HepG2 (cell line): Measurements from ENCODE around the gene ZBTB7C.

Experiments
- CREB1 ChIP-seq, 2 experiments: fragments of 450-650 bp in 1 of 2; IDR thresholded peaks; 2 replicates each; pipeline ENCODE4 v1.6.1; 2016 to 2017; ENCODE audit warnings: control low read depth in 1 of 2, mild to moderate bottlenecking in 1 of 2, missing compliant biosample characterization in 1 of 2, missing genetic modification characterization in 1 of 2
- POLR2A ChIP-seq, 2 experiments: IDR thresholded peaks; 2 replicates each; pipeline ENCODE4 v1.6.1; 2011; ENCODE audit warnings: low read depth in 2 of 2, low read length in 2 of 2, mild to moderate bottlenecking in 1 of 2, moderate library complexity in 1 of 2; ENCODE audit not compliant: insufficient read depth in 1 of 2
- RARG ChIP-seq: sonication (generic); formaldehyde crosslinking; IDR thresholded peaks from 2 replicates; pipeline ENCODE4 v1.4.0; 2020; ENCODE audit warnings: low read depth, mild to moderate bottlenecking, missing genetic modification reagents
- ZNF101 ChIP-seq: sonication (generic); formaldehyde crosslinking; IDR thresholded peaks from 2 replicates; pipeline ENCODE4 v1.4.0; 2020; ENCODE audit warnings: mild to moderate bottlenecking, low read depth, missing genetic modification reagents, borderline replicate concordance
- TF ChIP-seq, protein P1 (sequence below), 2 experiments: sonication (generic) in 1 of 2; formaldehyde crosslinking in 1 of 2; IDR thresholded peaks; 2 replicates each; pipeline versions ENCODE4 v1.4.0 to v1.6.1; 2018 to 2020; ENCODE audit warnings: missing genetic modification reagents in 2 of 2, borderline replicate concordance in 1 of 2, low read depth in 1 of 2, mild to moderate bottlenecking in 1 of 2, missing biosample characterization in 1 of 2
- TF ChIP-seq, protein P2 (sequence below): IDR thresholded peaks from 2 replicates; pipeline ENCODE4 v1.6.1; 2012; ENCODE audit warnings: inconsistent platforms

DNA sequence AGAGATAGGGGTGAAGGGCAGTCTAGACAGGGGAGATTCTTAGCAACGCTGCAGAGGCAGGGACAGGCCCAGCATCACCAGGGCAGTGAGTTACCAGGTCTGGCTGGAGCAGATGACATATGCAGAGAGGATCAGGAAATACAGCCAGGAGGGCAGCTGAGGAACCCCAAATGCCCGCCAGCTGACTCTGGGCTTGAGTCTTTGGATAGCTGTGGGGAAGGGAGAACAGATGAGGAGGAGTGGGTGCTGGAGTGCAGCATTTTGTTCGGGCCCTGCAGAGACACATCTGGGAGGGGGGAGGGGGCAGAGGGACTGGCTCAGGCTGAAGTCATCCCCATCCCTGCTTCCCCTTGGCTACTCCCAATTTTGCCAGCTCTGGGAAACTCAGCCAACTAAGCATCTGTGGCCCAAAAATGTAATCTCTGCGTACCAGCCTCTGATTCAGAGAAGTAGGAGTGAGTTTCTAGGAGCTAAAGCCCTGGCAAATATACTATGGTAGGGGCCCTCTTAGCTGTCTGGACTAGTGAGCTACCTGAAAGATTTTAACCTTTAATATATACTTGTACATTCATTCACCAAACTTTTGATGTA is 214.5 kb downstream of the ZBTB7C start:
- TF ChIP-seq ZNF101 (CRISPR knock-in tag), result no peak
- TF ChIP-seq RARG (CRISPR knock-in tag), result no peak
- no peak for TF ChIP-seq CREB1 (IDR thresholded peaks at IDR 0.05)
- TF ChIP-seq CREB1 (CRISPR knock-in tag; IDR thresholded peaks at IDR 0.05), result no peak
- TF ChIP-seq, protein P1, sequence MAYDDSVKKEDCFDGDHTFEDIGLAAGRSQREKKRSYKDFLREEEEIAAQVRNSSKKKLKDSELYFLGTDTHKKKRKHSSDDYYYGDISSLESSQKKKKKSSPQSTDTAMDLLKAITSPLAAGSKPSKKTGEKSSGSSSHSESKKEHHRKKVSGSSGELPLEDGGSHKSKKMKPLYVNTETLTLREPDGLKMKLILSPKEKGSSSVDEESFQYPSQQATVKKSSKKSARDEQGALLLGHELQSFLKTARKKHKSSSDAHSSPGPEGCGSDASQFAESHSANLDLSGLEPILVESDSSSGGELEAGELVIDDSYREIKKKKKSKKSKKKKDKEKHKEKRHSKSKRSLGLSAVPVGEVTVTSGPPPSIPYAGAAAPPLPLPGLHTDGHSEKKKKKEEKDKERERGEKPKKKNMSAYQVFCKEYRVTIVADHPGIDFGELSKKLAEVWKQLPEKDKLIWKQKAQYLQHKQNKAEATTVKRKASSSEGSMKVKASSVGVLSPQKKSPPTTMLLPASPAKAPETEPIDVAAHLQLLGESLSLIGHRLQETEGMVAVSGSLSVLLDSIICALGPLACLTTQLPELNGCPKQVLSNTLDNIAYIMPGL (CRISPR knock-in tag; IDR thresholded peaks at IDR 0.05; ENCODE audit: borderline replicate concordance in 1 of 2, low read depth in 1 of 2), result no peak
- TF ChIP-seq, protein P2, sequence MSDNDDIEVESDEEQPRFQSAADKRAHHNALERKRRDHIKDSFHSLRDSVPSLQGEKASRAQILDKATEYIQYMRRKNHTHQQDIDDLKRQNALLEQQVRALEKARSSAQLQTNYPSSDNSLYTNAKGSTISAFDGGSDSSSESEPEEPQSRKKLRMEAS, result no peak
- TF ChIP-seq POLR2A (IDR thresholded peaks at IDR 0.05; ENCODE audit: insufficient read depth in 1 of 2, low read depth in 2 of 2, low read length in 2 of 2), result no peak
